ENCODE data around the gene NACC1. TPM values are rescaled to one million over a fixed set of nuclear protein-coding genes. Genes with fewer than 3 reads are reported as not detected.
A peak's percentile ranks its signal among the peaks of the same experiment; 100 is the strongest.

NACC1 gene
- total and polyA plus RNA-seq, 2 donors from 2014 or later, result 16.7 to 46.1 TPM

DNA sequence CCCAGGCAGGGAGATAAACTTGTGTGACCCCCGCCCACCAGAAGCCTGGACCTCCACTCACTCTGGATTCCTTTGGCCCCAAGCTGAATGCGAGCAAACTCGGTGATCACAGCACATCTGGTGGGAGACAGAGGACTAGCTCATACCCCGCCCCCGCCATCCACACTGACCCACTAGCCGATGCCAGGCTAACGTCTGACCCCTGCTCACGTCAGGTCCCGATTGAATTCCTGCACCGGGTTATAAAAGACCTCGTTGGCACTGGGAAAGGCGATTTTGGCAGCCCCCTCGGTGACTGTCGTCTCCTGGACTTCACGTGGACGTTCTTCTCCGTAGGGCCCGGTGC, 2.2 kb upstream of the NACC1 start:
- H3K4me3 ChIP-seq (ENCODE audit: low read length in 3 of 3), result peak overlapping the region; percentile 91 to 98 (median 93)
- DNase-seq (peak in 1 of 5 donors; percentile 50), FAIRE-seq (no peak)
- H3K9me3 ChIP-seq (ENCODE audit: control insufficient read depth in 2 of 3, insufficient read depth in 1 of 3, low read length in 3 of 3), result no peaks in the 10 kb centered on the region
- peaks cover 0 to 2% (median 0%) of the 10 kb centered on the region in 3 donors for H3K36me3 ChIP-seq (ENCODE audit: control insufficient read depth in 2 of 3, insufficient read depth in 3 of 3, low read length in 3 of 3)
- H3K27ac ChIP-seq (ENCODE audit: low read depth in 2 of 2, low read length in 2 of 2), result no peak overlapping the region
- TF ChIP-seq CTCF (IDR thresholded peaks at IDR 0.05; ENCODE audit: borderline replicate concordance, extremely low read depth, insufficient read depth), result no peak
- H3K4me1 ChIP-seq (ENCODE audit: control insufficient read depth in 2 of 3, insufficient read depth in 2 of 3, low read depth in 1 of 3, low read length in 3 of 3), result peaks cover 2 to 28% (median 14%) of the 10 kb centered on the region in 3 donors
- intact Hi-C loops (cut with DNase I), result no loop called here
- peak overlapping the region; percentile 64 to 91 (median 84) for H3K9ac ChIP-seq (ENCODE audit: low read length in 3 of 3)
- no peaks in the 10 kb centered on the region for H3K27me3 ChIP-seq (ENCODE audit: control insufficient read depth, insufficient read depth, low read length)

DNA sequence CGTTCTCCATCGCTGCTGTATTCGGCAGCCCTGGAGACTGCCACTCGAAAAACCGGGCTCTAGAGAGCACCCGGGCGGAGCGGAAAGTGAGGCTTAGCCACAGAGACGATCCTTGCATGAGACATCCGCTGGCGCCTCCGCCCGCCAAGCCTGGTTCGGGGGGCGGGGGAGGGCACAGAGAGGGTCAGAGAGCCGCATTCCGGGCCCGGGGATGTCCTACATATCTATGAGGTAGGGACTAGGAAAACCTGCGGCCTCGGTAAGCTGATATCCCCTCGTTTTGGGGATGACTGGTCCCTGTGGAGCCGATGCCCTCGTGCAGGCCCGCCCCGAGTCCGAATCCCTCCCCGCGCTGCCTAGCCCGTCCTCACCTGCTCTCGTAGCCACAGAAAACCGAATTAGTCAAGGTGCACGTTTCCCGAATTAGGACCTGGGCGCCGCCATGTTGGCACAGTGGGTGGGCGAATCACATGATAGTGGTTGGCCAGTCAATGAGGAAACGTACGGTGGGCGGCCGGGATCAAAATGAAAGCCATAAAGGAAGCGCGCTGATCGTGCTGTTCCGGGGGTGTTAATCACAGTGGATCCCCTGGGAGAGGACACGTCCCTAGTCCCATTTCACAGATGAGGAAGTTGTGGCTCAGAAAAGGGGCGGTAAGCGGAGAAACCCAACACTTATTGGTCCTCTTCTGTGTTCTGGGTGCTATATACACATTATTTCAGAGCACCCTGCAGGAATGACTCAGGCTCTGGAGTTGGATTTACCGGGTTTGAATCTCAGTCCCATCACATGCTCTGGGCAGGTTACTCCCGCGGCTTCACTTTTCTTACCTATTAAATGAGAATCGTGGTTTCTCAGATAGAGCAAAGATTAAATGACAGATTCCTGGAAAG, 1.5 kb upstream of the NACC1 start, which contains the start of gene TRMT1:
TSS of gene TRMT1 (minus strand) at position 459 of the 894 bp plus-strand sequence. CDS start at position 118, 341 bp downstream.
- Histone ChIP-seq H3K4me1 (ENCODE audit: control insufficient read depth in 2 of 3, insufficient read depth in 2 of 3, low read depth in 1 of 3, low read length in 3 of 3) (peaks cover 2 to 28% (median 14%) of the 10 kb centered on the region in 3 donors), H3K9ac (ENCODE audit: low read length in 3 of 3) (peak within 1 kb of the TSS; percentile 71 to 91 (median 84)), H3K27me3 (ENCODE audit: control insufficient read depth, insufficient read depth, low read length) (no peaks in the 10 kb centered on the region), H3K9me3 (ENCODE audit: control insufficient read depth in 2 of 3, insufficient read depth in 1 of 3, low read length in 3 of 3) (no peaks in the 10 kb centered on the region), H3K27ac (ENCODE audit: low read depth in 2 of 2, low read length in 2 of 2) (peak within 1 kb of the TSS; percentile 39 to 67), H3K4me3 (ENCODE audit: low read length in 3 of 3) (peak within 1 kb of the TSS; percentile 91 to 98 (median 93)), H3K36me3 (ENCODE audit: control insufficient read depth in 2 of 3, insufficient read depth in 3 of 3, low read length in 3 of 3) (peaks cover 0 to 2% (median 0%) of the 10 kb centered on the region in 3 donors)
- no peak for TF ChIP-seq CTCF (IDR thresholded peaks at IDR 0.05; ENCODE audit: borderline replicate concordance, extremely low read depth, insufficient read depth)
- peak; percentile 94 to 97 (median 95) for DNase-seq
- FAIRE-seq, result no peak
- intact Hi-C loops (cut with DNase I), result no loop called here

DNA sequence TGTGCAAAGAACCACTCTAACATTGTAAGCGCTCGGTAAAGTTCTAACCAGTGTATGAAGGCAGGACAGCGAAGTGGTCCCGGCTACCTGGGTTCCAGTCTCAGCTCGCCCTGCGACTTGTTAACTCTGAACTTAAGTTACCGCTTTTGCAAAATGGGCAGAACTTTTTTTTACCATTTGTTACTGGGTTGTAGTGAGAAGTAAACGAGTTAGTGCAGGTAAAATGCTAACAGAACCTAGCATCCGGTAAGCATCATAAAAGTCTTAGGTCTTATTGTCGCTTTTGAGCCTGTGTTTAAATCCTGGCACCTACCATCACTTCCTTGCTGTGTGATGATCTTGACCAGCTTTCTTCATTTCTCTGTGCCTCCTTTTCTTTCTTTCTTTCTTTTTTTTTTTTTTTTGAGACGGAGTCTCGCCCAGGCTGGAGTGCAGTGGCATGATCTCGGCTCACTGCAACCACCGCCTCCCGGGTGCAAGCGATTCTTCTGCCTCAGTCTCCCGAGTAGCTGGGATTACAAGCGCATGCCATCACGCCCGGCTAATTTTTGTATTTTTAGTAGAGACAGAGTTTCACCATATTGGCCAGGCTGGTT, 790 bp upstream of the NACC1 start:
- no peak for TF ChIP-seq CTCF (IDR thresholded peaks at IDR 0.05; ENCODE audit: borderline replicate concordance, extremely low read depth, insufficient read depth)
- Histone ChIP-seq H3K9ac (ENCODE audit: low read length in 3 of 3) (peak overlapping the region in 2 of 3 donors; percentile 71 to 84), H3K4me1 (ENCODE audit: control insufficient read depth in 2 of 3, insufficient read depth in 2 of 3, low read depth in 1 of 3, low read length in 3 of 3) (peaks cover 2 to 34% (median 14%) of the 10 kb centered on the region in 3 donors), H3K27ac (ENCODE audit: low read depth in 2 of 2, low read length in 2 of 2) (peak overlapping the region; percentile 3 to 39), H3K36me3 (ENCODE audit: control insufficient read depth in 2 of 3, insufficient read depth in 3 of 3, low read length in 3 of 3) (peaks cover 0 to 2% (median 0%) of the 10 kb centered on the region in 3 donors), H3K9me3 (ENCODE audit: control insufficient read depth in 2 of 3, insufficient read depth in 1 of 3, low read length in 3 of 3) (no peaks in the 10 kb centered on the region), H3K4me3 (ENCODE audit: low read length in 3 of 3) (peak overlapping the region; percentile 91 to 98 (median 93)), H3K27me3 (ENCODE audit: control insufficient read depth, insufficient read depth, low read length) (no peaks in the 10 kb centered on the region)
- no peak for FAIRE-seq
- no peak for DNase-seq
- intact Hi-C loops (cut with DNase I), result no loop called here

Data from kidney (tissue), 14 donors.